Suppressor macrophage treated with lipopolysaccharide for 4 hours (primary cell): Measurements from ENCODE around the gene APOLD1.
"Not testable (repeated sequence)": the region's sequence is repeated elsewhere in the genome, so short reads cannot be mapped to it uniquely, and the experiment has no call there.

Source experiments
- DNase-seq: peaks from one replicate; pipeline ENCODE4 v3.0.0-alpha.2; 2020

Gene APOLD1

DNA sequence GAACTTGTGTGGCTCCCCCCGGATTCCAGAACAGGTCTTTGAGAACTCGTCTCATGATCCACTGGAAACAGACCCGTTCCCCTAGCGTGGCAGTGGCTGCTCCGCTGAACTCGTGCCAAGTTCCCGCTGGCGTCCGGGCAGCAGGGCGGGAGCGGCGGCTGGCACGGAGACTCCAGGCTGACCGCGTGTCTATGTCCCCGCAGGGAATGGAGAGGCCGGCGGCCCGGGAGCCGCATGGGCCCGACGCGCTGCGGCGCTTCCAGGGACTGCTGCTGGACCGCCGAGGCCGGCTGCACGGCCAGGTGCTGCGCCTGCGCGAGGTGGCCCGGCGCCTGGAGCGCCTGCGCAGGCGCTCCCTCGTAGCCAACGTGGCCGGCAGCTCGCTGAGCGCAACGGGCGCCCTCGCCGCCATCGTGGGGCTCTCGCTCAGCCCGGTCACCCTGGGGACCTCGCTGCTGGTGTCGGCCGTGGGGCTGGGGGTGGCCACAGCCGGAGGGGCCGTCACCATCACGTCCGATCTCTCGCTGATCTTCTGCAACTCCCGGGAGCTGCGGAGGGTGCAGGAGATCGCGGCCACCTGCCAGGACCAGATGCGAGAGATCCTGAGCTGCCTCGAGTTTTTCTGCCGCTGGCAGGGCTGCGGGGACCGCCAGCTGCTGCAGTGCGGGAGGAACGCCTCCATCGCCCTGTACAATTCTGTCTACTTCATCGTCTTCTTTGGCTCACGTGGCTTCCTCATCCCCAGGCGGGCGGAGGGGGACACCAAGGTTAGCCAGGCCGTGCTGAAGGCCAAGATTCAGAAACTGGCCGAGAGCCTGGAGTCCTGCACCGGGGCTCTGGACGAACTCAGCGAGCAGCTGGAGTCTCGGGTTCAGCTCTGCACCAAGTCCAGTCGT lies 1.5 kb downstream of the APOLD1 start:
- peak; percentile 92 for DNase-seq

DNA sequence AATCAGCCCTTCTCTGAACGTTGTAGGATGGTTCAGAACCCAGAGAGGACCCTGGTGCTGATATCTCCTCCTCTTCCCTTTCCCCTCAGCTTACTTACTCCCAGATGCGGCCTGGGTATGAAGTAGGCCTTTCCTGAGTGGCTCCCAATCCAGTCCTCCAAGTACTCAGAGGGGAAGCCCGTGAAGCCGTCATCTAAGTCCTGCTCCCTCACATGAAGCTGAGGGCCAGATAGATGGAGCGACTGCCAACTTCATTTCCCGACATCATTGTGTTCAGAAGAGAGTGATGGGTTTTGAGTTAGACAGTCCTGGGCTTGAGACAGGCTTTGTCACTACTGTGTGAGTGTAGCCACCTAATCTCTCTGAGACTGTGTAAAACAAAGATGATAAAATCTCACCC lies 2.7 kb downstream of the APOLD1 start:
- no peak for DNase-seq

DNA sequence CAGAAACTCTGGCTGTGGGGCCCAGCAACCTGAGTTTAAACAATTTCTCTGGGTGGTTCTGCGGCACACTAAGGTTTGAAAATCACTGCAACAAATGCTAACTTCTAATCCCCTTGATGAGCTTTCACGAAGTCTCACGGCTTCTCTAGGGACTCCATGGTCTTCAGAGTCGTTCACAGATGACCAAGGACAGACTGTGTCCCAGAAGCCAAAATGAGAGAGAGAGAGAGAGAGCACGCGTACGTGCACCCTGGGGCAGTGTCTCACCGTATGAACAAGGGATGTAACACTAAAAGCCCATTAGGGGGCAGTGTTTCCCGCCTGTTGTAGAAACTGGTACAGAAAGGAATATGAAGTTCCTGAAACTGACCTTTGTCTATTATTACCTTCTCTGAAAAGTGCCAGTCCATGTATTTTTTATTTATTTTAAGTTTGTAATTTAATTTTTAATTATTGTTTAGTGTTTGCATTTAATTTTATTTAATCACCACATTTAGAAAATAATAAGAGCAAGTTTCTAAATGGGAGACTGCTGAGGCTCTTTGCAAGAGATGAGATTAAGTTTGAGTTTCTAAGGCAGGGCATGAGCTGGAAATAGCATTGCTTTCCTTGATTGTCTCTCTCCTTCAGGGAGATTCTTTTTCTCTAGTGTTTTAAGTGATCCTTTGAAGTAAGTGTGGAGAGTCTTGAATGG lies 3.4 kb downstream of the APOLD1 start:
- peak; percentile 92 for DNase-seq

DNA sequence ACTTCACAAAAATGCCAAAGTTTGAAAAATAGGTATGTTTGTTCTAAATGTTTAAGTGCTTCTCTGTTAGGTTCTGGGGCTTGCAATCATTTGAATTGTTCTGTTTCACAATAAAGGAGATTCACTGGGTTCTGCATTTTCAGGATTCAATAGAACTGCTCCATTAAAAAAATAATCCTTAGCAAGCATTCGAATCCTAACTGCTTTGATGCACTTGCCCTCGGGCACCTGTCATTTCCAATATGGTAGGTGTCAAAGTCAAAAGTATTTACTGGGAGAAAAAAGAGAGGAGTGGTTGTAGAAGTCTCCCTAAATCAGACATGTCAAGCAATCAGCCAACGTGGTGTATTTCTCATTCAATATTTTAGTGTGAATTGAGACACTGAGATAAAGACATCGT lies 5.5 kb downstream of the APOLD1 start:
- DNase-seq: no peak

DNA sequence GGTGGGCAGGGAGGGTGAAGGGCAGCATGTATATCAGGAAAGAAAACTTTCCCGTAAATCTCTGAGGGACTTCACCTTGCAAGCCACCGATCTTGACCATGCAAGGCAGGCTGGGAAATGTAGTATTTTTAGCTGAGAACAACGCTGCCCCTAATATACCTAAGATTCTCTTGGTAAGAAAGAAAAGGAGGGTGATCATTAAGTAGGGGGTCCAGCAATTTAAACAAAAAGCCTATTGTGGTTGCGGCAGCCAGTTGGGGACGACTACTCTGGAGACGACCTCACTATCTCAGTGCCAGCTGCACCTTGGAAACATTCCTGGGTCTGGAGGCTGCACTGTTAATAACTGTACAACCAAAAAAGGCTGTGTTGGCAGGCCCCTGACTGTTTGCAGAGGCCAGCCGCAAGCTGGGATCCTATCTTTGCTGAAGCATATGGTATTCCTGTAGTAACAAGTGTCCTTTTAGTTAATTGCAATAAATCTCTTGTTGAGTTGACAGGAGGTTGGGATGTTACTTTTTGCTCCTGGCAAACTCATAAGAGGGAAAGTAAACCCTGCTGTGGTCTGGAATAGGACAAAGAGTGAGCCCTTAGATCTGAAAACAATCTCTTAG lies 6.4 kb downstream of the APOLD1 start:
- no peak for DNase-seq

DNA sequence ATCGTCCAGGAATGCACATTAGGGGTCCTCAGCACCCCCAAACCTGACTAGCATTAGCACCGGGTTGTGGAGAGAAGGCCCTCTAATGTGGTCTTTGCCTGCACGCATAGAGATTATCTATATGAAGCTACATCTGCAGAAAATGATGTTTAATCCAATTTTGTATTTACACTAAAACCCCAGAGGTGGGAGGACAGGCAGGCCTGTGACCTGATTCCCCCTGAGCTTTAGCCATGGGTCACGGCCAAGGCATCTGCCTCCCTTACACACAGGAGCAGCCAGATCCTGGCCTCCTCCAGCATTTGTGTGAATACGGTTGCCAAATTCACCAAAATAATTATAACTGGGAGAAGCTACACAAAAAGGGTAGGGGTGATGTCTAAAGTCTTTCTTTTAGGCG lies 7.0 kb downstream of the APOLD1 start:
- no peak for DNase-seq

DNA sequence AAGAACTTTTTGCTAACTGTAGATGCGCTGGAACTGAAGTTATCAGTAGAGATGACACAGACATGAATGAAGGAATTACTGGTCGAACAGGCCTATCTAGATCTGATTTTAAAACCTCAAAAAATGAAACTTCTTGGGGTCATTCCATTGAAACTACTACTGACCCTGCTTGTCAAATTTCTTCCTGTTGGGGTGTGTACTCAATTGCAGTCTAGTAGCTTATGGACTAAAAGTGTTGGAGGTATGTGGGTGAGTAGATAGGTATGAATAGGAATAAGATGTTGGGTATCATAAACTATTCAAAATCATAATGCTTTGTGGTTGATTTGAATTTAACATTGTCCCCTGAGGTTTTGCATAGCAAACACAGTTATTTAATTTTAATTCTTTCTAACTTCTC lies 9.2 kb downstream of the APOLD1 start:
- DNase-seq: no peak

DNA sequence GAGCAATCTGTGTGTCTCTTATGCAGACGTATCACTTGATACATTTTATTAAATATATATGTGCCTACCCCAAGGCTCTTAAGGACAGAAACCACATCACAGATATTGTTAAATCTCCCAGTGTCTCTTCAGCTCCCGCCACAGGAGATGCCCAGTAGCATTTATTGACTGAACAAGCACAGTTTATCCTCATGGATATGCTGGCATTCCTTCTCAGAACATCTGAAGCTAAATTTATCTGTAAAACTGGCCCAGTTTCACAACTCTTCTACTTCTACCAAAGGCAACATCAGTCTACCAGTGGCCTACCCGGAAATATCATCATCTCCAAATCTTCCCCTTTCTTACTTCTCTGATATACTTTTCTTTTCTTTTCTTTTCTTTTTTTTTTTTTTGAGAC lies 10.7 kb downstream of the APOLD1 start:
- DNase-seq: no peak

DNA sequence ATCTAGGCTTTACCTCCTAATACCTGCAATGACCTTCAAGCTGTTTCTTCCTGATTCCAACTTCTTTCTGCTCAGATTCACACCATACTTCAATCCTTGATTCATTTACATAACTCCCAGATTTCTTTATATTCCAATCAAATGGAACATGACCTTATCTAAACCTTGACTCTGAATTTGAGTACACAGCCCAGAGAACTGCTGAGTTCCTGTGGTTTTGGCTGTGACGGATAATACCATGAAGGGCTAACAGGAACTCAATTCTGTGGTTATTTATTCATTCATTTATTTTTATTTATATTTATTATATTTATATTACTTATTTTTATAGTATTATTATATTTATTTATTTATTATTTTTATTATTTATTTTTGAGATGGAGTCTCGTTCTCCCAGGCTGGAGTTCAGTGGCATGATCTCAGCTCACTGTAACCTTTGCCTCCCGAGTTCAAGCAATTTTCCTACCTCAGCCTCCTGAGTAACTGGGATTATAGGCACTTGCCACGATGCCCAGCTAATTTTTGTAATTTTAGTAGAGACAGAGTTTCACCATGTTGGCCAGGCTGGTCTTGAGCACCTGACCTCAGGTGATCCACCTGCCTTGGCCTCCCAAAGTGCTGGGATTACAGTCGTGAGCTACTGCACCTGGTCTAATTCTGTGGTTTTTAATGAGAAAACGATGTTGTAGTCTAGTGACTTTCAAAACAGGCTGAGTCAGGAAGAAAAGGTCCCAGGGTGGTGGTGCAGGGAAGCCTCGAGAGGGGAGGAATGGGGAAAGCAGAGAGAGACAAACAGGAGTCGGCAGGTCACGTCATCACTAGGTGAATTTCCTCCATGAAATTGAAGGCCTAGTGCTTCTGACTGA lies 11.7 kb downstream of the APOLD1 start:
- DNase-seq: no peak

DNA sequence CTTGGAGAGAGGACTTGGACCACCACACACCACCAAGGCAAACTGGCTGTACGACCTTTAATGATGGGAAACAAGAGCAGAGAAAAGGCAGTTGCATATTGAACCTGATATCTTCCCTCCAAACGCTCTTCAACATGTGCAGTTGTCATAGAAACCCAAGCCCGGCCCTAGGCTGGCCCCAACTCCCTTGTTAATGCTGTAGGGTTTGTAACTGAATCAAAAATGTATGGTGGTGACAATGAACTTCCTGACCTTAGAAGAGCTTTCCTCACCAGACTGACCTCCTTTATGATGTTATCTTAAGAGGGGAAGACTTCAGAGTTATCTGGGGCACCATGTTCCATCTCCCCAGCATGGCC lies 12.3 kb downstream of the APOLD1 start:
- no peak for DNase-seq

DNA sequence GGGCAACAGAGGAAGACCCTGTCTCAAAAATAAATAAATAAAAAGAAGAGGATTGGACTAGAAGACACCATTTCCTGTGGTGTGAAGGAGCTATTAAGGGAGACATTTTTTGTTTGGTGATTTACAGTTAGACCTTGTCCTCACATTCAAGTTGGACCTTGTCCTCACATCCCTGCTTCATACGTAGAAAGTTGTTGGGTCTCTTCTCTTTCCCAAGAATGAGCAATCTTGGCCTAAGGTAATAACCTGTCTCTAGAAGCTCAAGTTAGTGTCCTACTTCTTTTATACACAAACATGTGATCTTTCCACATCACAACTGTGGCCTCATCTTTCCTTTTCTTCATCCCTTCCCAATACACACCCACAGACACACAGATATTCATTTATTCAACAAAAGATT lies 13.0 kb downstream of the APOLD1 start:
- DNase-seq: no peak

DNA sequence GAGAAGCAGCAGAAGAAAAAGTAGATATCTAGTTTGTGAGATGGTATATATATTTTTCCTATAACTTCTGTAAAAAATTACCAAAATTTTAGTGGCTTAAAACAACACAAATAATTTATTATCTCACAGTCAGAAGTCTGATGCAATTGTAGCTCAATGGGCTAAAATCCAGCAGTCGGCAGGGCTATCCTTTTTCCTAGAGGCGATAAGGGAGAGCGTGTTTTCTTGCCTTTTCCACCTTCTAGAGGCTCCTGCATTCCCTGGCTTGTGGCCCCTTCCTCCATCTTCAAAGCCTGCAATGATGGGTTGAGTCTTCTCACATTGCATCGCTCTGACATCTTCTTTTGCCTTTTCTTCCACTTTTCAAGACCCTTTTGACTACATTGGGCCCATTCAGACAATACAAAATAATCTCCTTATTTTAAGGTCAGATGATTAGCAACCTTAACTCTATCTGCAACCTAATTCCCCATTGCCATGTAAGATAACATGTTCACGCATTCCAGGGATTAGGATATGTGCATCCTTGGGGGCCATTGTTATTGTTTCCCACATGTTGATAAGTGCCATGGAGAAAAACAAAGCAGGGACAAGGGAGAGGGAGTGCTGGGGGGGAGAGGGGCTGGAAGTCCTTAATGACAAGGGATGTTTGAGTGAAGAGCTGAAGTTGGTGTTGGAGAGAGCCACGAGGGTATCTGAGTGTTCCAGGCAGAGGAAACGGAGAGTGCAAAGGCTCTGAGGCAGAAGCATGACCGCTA lies 13.9 kb downstream of the APOLD1 start:
- DNase-seq: no peak

DNA sequence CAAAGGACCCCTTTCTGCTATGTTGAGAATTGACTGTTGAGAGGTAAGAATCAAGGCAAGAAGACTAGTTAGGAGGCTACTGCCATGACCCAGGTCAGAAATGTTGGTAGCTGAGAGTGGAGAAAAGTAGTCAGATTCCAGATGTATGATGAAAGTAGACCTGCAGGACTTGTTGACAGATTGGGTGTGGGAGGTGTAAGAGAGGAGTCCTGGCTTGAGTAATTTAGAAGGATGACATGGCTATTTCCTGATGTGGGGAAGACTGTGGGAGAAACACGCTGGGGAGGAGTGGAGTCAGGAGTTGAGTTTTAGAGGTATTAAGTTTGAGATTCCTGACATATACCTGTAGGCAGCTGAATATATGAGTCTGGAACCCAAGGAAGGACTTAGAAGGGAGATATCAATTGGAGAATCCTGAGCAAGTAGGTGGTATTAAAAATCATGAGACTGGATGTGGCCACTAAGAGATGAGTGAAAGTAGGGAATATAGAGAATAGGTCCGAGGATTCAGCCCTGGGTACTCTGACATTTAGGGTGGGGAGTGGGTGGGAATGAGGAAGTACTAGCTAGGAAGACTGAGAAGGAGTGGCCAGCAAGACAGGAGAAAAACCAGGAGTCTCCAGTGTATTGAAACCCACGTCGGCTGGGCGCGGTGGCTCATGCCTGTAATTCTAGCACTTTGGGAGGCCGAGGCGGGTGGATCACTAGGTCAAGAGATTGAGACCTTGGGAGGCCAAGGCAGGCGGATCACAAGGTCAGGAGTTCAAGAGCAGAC lies 15.1 kb downstream of the APOLD1 start:
- DNase-seq: peak; percentile 19

DNA sequence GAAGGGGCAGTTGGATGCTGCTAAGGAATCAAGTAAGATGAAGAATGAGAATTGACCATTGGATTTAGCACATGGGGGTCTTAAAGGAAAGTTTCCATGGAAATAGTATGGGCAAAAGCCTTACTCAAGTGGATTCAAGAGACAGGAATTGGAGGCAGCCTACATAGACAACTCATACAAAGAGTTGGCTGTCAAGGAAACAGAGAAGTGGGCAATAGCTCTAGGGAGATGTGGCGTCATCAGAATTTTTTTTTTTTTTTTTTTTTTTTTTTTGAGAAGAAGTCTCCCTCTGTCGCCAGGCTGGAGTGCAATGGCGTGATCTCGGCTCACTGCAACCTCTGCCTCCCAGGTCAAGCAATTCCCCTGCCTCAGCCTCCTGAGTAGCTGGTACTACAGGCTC lies 16.2 kb downstream of the APOLD1 start:
- DNase-seq: peak; percentile 64

DNA sequence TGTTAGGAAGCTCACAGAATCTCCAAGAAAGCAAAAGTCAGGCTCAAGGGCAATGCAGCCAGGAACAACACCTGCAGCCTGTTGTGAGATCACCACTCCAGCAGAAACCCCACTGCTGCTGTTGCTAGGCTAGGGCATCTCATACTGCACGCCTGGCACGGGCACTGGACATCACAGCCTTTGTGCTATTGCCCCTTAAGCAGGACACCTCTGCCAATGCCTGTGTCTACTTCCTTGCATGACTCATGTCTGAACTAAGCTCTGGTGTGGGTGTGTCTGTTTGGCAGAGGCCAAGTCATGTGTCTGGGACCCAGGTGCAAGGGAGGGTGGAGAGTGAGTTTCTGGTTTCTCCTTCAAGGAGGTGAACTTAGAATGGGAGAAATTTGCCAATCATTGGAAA lies 17.7 kb downstream of the APOLD1 start:
- DNase-seq: peak; percentile 49

DNA sequence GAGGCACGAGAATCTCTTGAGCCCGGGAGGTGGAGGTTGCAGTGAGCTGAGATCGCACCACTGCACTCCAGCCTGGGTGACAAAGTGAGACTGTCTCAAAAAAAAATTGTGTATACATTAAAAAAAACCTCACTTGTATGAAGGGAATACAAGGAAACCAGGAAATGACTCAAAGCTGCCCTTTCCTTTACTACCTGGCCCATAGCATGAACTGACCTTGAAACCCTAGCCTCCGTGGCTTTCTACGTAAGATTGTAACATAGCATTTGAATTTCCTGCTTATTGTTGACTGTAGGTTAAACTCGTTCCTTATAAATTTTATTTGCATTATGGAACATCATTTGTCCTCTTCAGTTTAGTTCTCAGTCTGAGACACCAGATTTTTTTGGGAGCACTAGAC lies 18.6 kb downstream of the APOLD1 start:
- DNase-seq: no peak

DNA sequence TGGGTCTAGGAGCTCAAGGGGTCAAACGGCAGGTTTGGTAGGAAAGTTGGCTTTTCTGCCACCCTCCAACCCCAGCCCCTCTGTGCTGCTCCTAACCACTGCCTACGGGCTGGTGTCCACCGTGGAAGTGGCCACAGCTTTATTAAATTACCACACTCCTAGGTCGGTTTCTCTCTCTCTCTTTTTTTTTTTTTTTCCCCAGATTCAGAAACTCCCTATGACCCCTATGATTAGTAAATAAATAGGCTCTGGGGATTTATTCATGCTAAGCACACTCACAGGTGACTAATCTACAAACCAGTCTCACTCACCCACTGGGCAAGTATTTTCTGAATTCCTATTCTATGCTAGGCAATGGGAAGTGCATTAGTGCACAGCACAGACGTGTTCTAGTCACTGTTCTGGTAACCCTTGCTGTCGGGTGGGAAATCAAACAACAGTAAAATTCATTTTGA lies 19.0 kb downstream of the APOLD1 start:
- no peak for DNase-seq

DNA sequence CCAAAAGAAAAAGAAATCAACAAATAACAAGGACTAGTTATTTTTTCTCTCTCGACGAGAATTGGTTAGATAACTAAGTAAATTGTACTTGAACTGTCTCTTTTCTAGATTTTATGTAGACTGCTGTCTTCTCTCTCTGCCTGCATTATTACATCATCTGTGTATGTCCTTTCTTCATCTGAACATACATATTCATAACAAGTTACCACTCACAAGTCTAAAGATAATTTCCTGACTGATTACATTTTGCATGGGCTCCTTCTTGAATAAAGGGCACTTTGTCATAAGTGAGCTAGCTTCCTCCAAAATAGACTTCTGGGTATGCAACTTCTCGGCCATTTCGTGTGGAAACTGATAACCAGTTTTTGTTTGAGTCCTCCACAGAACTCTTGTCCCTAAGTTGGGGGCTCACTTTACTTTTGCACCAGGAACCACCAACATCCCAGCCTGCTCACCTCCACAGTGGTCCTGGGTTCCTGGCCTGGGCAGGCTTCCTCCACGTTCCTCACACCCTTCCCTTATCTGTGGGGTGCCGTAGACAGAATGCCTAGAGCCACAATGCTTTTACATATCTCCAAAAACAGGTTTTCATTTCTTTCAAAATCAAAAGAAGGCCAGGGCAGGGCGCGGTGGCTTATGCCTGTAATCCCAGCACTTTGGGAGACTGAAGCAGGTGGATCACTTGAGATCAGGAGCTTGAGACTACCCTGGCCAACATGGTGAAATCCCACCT lies 21.5 kb downstream of the APOLD1 start:
- DNase-seq: no peak

DNA sequence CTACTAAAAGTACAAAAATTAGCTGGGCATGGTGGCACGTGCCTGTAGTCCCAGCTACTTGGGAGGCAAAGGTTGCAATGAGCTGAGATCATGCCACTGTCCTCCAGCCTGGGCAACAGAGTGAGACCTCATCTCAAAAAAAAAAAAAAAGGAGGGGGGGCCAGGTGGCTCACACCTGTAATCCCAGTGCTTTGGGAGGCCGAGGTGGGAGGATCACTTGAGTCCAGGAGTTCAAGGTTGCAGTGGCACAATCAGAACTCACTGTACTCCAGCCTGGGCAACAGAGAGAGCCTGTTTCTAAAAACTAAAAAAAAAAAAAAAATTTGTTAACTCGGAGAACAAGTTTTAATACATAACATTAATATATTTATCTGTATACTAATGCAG lies 22.1 kb downstream of the APOLD1 start:
- DNase-seq: not testable (repeated sequence)

DNA sequence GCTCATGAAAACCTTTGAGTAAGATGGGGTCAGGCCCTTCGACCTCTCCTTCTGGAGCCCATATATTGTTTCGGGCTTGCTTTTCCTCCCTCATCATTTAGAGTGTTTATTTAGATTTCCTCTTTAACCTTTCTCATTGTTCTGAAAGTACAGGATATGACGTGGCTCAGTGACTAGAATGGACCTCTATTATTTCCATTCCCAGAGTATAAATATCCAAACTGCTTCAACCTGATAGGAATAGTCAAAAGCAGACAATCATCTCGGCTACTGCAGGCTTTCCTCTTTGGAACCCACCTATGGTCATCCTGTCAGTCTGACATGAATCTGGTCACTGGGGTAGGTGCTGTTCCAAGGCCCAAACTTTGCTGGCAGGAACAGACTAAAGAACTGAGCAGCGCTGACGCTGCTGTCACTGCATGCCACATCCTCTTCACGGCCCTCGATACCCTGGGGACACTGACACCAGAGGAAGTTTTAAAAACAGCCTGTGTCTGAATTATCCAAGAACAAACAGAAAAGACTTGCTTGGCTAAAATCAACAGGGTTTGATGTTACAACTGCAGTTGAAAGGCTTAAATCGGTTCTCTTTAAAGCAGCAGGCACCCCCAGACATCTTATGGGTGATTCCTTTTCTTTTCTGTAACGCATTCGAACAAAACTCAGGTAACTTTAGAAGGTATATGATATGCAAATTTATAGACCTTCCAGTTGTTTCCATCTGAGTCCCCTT lies 22.7 kb downstream of the APOLD1 start:
- DNase-seq: no peak
